Measurements from ENCODE around the gene NUDT1.

The NUDT1 gene

DNA sequence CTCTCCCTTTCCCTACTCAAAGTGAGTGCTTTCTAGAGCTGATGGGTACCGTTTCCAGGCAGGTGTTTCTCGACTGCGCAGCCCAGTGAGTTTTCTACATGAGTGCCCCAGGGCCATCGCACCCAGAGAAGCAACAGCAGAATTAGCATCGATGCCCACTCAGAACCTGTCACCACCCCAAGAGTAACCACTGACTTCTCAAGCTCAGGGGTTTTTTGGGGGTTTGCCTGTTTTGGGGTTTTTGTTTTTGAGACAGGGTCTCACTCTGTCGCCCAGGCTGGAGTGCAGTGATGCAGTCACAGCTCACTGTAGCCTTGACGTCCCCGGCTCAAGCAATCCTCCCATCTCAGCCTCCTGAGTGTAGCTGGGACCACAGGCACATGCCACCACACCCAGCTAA lies 46.5 kb downstream of the NUDT1 start:
- no peaks in the 10 kb centered on the region for H3K27me3 ChIP-seq (ENCODE audit: insufficient read depth, poor library complexity, severe bottlenecking)
- no peak overlapping the region for H3K27ac ChIP-seq (replicated peaks)
- DNase-seq (ENCODE audit: low read depth in 1 of 2, low spot score in 1 of 2), result no peak

DNA sequence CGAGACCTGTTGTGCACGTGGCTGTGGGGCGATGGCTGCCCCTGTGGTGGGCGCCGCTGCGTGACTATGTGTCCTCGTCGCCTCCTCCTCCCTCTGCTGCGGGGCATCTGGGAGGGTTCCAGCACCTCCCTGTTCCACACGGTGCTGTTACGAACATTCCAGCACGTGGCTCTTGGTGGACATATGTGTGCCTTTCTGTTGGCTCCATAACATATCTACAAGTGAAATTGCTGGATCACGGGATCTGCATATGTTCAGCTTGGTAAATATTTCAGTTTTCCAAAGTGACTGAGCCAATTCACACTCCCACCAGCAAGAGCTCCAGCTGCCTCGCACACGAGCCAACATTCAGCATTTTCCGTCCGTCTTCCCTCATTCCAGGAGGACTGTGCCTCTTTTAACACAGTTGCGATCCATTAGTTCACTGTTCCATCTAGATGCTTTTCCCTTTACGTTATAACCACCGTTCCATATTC lies 47.1 kb downstream of the NUDT1 start:
- no peak overlapping the region for H3K27ac ChIP-seq (replicated peaks)
- no peak for DNase-seq (ENCODE audit: low read depth in 1 of 2, low spot score in 1 of 2)
- H3K27me3 ChIP-seq (ENCODE audit: insufficient read depth, poor library complexity, severe bottlenecking), result no peaks in the 10 kb centered on the region
- H3K4me3 ChIP-seq (replicated peaks; ENCODE audit: insufficient read depth, low read length), result no peak overlapping the region
- TF ChIP-seq GABPA (IDR thresholded peaks at IDR 0.05; ENCODE audit: low read depth) (no peak), SPI1 (IDR thresholded peaks at IDR 0.05; ENCODE audit: borderline replicate concordance, low read depth) (no peak), POLR2AphosphoS5 (IDR thresholded peaks at IDR 0.05; ENCODE audit: low read depth) (no peak)
- TF ChIP-seq, protein P1, sequence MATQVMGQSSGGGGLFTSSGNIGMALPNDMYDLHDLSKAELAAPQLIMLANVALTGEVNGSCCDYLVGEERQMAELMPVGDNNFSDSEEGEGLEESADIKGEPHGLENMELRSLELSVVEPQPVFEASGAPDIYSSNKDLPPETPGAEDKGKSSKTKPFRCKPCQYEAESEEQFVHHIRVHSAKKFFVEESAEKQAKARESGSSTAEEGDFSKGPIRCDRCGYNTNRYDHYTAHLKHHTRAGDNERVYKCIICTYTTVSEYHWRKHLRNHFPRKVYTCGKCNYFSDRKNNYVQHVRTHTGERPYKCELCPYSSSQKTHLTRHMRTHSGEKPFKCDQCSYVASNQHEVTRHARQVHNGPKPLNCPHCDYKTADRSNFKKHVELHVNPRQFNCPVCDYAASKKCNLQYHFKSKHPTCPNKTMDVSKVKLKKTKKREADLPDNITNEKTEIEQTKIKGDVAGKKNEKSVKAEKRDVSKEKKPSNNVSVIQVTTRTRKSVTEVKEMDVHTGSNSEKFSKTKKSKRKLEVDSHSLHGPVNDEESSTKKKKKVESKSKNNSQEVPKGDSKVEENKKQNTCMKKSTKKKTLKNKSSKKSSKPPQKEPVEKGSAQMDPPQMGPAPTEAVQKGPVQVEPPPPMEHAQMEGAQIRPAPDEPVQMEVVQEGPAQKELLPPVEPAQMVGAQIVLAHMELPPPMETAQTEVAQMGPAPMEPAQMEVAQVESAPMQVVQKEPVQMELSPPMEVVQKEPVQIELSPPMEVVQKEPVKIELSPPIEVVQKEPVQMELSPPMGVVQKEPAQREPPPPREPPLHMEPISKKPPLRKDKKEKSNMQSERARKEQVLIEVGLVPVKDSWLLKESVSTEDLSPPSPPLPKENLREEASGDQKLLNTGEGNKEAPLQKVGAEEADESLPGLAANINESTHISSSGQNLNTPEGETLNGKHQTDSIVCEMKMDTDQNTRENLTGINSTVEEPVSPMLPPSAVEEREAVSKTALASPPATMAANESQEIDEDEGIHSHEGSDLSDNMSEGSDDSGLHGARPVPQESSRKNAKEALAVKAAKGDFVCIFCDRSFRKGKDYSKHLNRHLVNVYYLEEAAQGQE (IDR thresholded peaks at IDR 0.05; ENCODE audit: insufficient replicate concordance, low read depth), result no peak
- TF ChIP-seq, protein P2, sequence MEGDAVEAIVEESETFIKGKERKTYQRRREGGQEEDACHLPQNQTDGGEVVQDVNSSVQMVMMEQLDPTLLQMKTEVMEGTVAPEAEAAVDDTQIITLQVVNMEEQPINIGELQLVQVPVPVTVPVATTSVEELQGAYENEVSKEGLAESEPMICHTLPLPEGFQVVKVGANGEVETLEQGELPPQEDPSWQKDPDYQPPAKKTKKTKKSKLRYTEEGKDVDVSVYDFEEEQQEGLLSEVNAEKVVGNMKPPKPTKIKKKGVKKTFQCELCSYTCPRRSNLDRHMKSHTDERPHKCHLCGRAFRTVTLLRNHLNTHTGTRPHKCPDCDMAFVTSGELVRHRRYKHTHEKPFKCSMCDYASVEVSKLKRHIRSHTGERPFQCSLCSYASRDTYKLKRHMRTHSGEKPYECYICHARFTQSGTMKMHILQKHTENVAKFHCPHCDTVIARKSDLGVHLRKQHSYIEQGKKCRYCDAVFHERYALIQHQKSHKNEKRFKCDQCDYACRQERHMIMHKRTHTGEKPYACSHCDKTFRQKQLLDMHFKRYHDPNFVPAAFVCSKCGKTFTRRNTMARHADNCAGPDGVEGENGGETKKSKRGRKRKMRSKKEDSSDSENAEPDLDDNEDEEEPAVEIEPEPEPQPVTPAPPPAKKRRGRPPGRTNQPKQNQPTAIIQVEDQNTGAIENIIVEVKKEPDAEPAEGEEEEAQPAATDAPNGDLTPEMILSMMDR (IDR thresholded peaks at IDR 0.05; ENCODE audit: insufficient read depth, low read length), result no peak

More for the DNA sequence above, 46.5 kb downstream of the NUDT1 start:
- H3K4me3 ChIP-seq (replicated peaks; ENCODE audit: insufficient read depth, low read length), result no peak overlapping the region
- no peak for TF ChIP-seq GABPA (IDR thresholded peaks at IDR 0.05; ENCODE audit: low read depth)
- TF ChIP-seq POLR2AphosphoS5 (IDR thresholded peaks at IDR 0.05; ENCODE audit: low read depth), result no peak
- TF ChIP-seq, protein P1 (IDR thresholded peaks at IDR 0.05; ENCODE audit: insufficient replicate concordance, low read depth), result no peak
- no peak for TF ChIP-seq SPI1 (IDR thresholded peaks at IDR 0.05; ENCODE audit: borderline replicate concordance, low read depth)
- TF ChIP-seq, protein P2 (IDR thresholded peaks at IDR 0.05; ENCODE audit: insufficient read depth, low read length), result no peak

DNA sequence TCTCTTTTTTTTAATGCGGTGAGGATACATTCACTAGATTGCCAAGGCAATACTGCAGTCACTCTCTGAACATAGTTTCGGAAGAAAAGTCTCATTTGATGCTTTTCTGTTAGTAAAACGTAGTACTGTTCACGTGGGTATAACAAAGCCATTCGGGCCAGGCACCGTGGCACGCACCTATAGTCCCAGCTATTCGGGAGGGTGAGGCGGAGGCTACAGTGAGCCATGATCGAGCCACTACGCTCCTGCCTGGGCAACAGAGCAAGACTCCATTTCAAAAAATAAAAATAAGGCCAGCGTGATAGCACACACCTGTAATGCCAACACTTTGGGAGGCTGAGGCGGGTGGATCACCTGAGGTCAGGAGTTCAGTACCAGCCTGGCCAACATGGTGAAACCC lies 47.6 kb downstream of the NUDT1 start:
- Histone ChIP-seq H3K27me3 (ENCODE audit: insufficient read depth, poor library complexity, severe bottlenecking) (no peaks in the 10 kb centered on the region), H3K4me3 (replicated peaks; ENCODE audit: insufficient read depth, low read length) (no peak overlapping the region), H3K27ac (replicated peaks) (no peak overlapping the region)
- DNase-seq (ENCODE audit: low read depth in 1 of 2, low spot score in 1 of 2), result no peak
- TF ChIP-seq, protein P1 (IDR thresholded peaks at IDR 0.05; ENCODE audit: insufficient replicate concordance, low read depth), result no peak
- TF ChIP-seq SPI1 (IDR thresholded peaks at IDR 0.05; ENCODE audit: borderline replicate concordance, low read depth) (no peak), POLR2AphosphoS5 (IDR thresholded peaks at IDR 0.05; ENCODE audit: low read depth) (no peak), GABPA (IDR thresholded peaks at IDR 0.05; ENCODE audit: low read depth) (no peak)
- TF ChIP-seq, protein P2 (IDR thresholded peaks at IDR 0.05; ENCODE audit: insufficient read depth, low read length), result no peak
